NCI-H1092 (cell line): ENCODE results near the gene VRK3.
"Not testable (repeated sequence)": the region's sequence is repeated elsewhere in the genome, so short reads cannot be mapped to it uniquely, and the experiment has no call there.

Experiments used
- DNase-seq: peaks from one replicate; lab custom pipeline; 2025; lab: John Stamatoyannopoulos, UW

VRK3 gene, protein sequence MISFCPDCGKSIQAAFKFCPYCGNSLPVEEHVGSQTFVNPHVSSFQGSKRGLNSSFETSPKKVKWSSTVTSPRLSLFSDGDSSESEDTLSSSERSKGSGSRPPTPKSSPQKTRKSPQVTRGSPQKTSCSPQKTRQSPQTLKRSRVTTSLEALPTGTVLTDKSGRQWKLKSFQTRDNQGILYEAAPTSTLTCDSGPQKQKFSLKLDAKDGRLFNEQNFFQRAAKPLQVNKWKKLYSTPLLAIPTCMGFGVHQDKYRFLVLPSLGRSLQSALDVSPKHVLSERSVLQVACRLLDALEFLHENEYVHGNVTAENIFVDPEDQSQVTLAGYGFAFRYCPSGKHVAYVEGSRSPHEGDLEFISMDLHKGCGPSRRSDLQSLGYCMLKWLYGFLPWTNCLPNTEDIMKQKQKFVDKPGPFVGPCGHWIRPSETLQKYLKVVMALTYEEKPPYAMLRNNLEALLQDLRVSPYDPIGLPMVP

DNA sequence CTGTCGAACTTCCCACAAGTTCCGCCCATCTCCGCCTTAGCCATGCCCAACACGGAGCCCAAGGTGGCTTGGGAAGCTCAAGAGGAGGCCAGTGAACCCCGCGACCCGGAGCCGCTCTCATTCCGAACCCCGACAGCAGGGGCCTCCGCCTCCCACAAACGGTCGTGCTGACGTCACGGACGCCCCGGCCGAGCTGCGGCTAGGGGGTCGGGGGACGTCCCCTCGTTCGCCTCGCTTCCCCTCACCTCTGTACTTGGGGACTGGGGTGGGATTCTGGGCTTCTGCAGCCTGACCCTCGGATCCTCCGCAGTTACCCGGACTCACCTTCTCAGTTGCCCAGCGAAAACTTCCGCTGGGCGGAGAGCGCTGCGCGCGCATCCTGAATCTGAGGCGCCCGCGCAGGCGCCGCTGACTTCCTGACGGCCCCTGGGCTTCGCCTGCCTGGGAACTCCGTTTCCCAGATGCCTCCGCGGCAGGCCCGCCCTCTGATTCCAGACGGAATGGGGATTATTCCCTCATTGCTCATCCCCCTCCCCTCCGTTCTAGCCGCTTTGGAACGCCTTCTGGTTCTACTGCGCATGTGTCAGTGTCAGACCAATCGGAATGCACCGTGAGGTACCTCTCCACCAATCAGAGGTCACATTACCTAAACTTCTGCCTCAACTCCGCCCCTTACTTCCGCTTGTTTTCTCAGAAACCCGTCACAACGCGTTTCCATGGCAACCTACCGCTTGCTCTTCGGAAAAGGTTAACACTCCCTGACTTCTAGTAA lies at the start of gene VRK3:
Gene VRK3 (minus strand): TSS at position 351 of the 772 bp plus-strand sequence. CDS start 9,210 bp downstream, outside the sequence.
- peak; percentile 98 for DNase-seq

DNA sequence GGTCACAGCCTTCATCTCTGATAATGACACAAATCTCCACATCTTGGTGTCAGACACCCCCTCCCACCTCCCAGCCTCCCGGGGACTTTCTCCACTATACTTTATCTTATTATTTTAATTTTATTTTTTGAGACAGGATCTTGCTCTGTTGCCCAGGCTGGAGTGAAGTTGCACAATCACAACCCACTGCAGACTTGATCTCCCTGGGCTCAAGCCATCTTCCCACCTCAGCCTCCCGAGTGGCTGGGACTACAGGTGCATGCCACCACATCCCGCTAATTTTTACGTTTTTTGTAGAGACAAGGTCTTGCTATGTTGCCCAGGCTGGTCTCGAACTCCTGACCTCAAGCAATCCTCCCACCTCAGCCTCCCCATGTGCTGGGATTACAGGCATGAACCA lies 43.2 kb upstream of the VRK3 start:
- not testable (repeated sequence) for DNase-seq

DNA sequence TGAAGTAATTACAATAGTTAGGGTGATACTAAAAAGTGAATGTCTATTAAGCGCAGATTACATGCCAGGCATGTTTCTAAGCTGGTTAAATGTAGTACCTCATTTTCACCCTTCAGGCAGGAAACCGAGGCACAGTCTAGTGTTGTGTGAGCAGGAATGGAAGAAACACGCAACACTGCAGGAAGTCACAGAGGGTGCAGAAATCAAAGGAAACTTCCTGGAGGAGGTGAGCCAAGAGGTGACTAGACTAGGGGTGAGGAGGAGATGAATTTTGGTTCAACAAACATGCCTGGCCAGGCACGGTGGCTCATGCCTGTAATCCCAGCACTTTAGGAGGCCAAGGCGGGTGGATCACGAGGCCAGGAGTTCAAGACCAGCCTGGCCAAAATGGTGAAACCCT lies 42.4 kb upstream of the VRK3 start:
- DNase-seq, result no peak

DNA sequence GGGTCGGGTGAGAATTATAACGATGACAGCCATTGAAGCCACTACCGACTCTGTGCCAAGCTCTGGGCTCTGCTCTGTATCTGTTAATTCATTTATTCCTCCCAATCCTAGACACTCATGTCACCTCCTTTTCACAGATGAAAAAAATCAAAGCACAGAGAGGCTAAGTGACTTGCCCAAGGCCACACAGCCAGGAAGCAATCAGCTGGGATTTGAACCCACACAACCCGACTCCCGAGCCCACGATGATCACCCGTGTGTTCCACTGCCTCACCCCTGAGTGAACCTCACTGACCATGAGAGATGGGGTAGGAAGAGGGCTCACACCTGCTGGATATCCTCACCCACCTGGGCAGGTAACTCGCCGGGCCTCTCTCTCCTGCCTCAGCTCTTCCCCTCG lies 40.8 kb upstream of the VRK3 start:
- no peak for DNase-seq

DNA sequence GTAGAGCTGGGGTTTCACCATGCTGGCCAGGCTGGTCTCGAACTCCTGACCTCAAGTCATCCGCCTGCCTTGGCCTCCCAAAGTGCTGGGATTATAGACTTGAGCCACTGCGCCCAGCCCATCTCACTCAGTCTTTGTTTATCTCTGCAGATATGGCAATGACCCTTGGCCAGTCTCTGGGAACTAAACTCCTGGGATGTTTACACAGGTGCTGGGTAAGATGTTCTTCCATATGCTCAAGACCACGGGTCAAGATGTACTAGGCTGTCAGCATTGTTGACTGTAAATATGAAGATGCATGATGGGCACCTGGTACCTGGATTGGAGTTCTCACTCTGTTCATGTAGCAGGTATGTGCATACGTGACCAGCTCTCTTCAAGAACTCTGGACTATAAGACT lies 36.5 kb upstream of the VRK3 start:
- DNase-seq, result no peak

DNA sequence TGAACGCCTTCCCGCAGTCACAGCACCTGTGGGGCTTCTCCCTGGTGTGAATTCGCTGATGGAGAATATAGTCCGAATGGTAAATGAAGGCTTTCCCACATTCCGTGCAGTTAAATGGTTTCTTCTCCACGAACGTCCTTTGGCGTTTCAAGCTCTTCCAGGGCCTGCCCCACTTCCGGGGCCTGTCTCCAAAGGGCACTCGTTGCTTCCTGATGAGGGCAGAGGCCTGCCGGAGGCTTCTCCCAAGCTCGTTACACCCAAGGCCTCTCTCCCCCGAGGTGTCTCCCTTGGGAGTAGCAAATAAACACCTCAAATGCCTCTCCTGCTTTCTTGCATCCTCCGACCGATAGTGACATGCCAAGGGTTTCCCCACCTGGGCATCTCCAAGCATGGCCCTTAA lies 34.9 kb upstream of the VRK3 start:
- no peak for DNase-seq

DNA sequence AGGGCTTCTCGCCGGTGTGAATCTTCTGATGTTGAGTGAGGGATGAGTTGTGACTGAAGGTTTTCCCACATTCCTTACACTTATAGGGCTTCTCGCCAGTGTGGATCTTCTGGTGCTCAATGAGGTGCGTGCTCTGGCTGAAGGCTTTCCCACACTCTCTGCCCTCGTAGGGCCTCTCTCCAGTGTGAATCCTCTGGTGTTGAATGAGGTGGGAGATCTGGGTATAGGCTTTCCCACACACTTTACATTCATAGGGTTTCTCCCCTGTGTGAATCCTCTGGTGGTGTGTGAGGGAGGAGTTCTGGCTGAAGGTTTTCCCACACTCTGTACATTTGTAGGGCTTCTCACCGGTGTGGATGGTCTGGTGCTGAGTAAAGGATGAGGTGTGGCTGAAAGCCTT lies 33.9 kb upstream of the VRK3 start:
- DNase-seq, result no peak

DNA sequence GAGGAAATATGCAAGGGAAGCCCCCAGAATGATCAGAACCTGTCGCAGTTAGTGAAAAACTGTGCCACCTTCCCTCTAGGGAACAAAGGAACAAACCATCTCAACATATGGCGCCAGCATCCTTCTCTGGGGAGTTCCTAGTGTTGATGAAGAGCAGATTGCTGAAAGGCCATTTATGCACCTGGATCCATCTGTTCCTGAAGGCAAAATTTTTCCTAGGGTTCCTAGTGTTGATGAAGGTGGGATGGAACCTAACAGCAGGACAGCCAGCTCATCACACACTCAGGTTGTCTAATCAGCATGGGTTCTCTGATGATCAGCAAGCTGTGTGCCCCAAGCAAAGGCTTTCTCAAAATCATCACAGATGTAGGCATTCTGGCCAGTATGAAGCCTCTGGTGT lies 33.3 kb upstream of the VRK3 start:
- no peak for DNase-seq

DNA sequence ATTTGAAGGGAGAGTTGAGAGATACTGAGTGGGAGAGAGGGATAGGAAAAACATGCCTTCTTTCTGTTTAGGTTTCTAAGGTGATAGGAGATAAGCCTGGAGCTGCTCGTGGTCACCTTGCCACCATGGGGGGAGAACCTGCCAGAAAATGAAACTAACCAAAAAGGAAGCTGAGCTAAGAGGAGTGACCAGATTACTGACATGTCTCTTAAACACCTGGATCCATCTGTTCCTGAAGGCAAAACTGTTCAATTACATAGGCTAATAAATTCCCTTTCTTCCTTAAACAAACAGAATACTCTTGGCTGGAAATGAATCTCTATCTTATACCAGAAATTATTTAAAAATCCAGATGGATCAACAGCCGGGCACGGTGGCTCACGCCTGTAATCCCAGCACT lies 27.9 kb upstream of the VRK3 start:
- no peak for DNase-seq

DNA sequence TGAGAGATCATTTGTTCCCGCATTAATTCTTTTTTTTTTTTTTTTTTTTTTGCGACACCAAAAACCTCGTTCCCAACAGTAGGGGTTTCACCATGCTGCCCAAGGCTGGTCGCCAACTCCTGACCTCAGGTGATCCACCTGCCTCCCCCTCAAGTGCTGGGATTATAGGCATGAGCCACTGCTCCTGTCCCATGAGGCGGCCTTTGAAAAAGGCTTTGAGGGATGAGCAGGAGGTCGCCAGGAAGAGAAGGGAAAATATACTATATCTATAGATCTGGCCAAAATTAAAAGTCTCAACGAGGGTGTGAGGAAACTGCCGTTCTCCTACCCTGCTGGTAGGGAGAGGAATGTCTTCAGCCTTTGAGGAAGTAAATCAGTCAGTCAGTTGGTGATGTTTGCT lies 26.8 kb upstream of the VRK3 start:
- no peak for DNase-seq

DNA sequence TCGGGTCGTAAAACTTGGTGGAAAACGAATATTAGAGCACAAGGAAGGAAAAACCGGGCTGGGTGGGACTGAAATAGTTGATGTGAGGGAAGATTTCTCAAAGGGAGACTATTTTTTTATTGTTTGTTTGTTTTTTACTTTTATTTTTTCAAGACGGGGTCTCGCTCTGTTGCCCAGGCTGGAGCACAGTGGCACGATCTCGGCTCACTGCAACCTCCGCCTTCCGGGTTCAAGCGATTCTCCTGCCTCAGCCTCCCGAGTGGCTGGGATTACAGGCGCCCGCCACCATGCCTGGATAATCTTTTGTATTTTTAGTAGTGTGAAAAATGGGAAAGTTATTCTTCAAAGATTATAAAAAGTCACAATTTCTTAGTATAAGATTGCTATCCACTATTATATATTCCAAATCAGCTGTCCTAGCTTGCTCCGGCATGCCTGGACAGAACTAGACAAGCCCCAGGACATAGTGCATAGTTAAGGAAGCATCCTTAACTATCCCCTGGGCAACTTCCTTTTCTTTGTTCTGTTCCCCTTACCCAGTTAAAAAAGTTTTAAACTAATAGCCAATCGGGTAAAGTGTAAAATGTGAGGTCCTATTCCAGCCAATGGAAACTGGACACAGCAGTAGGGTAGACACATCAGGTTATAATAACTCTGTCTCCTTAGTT lies 26.2 kb upstream of the VRK3 start:
- not testable (repeated sequence) for DNase-seq

DNA sequence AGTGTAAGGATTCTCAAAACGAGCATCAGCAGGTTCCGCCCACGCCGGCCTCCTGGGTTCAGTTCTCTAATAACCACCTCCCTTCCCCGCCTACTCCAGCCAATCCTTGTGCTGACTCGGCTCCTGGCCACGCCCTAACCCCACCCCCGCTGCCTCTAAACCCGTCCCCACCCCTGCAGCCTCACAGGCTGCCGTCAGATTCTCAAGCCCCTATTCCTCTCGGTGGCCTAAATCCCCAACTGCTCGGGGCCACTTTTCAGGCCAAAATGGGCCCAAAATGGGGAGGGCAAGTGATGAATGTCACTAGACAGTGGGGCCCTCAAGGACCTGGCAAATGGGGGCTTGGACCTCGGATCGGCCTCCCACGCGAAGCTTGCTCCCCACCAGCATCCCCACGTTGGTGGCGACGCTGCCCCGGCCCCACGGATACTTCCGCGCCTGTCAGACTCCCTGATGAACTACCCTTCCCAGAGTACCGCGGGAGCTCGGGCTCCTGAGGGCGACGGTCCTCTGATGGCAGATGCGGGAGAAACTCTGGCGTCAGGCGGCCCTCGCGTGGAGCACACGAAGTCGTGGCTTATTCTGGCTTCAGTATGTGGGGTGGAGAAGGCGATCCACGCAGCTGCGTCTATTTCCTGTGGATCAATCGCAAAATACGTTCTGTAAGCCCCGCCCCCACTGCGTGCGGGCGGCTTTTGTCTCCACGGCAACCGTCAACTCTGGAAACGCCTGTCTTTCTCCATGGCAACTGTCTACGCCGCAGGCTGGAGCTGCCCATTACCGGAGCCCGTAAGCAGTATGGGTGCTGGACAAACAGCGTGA lies 25.4 kb upstream of the VRK3 start:
- peak; percentile 46 for DNase-seq

DNA sequence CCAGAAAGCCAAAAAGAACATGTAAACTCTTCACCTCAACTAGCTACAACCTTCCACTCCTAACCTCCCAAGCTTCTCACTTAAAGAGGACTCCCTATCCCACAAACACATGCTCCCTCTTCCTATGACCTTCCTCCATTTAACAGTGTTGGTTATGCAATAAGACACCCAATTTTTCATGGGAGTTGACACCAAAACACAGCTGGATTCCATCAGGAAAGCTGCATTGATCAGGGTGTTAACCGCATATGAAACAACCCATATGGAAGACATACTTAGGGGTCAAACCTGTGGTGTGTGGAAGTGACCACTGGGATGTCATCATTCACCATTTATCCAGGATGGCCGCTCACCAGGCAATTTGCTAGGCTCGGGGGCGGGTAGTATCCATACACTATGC lies 22.5 kb upstream of the VRK3 start:
- DNase-seq, result no peak

DNA sequence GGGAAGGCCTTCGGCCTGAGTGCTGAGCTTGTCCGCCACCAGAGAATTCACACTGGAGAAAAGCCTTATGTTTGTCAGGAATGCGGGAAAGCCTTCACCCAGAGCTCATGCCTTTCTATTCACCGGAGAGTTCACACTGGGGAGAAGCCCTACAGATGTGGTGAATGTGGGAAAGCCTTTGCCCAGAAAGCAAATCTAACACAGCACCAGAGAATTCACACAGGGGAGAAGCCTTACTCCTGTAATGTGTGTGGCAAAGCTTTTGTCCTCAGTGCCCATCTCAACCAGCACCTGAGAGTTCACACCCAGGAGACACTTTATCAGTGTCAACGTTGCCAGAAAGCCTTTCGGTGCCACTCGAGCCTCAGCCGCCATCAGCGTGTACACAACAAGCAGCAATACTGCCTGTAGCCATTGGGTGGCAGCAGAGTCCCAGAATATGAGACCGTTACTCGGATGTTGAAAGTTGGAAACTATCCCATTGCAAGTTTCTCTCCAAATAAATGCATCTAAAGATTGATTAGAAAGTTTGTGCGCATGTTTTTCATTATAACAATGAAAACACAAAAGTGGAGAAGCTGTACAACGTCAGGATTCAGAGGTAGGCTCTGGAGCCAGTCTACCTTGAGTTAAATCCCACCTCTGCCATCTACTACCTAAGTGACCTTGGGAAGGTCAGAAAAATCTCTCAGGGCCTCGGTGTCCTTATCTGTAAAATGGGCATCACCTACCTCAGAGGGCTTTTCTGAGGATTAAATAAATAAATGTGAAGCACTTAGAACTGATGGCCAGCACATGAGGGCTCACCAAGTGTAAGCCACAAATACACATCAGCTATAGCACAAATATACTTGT lies 21.7 kb upstream of the VRK3 start:
- DNase-seq, result no peak

DNA sequence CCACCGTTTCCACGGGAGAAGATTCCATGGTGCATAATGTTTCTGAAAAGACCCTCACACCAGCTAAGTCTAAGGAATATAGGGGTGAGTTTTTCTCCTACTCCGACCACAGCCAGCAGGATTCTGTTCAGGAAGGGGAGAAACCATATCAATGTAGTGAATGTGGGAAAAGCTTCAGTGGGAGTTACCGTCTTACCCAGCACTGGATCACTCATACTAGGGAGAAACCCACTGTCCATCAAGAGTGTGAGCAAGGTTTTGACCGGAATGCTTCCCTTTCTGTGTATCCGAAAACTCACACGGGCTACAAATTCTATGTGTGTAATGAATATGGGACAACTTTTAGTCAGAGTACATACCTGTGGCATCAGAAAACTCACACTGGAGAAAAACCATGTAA lies 19.8 kb upstream of the VRK3 start:
- no peak for DNase-seq

DNA sequence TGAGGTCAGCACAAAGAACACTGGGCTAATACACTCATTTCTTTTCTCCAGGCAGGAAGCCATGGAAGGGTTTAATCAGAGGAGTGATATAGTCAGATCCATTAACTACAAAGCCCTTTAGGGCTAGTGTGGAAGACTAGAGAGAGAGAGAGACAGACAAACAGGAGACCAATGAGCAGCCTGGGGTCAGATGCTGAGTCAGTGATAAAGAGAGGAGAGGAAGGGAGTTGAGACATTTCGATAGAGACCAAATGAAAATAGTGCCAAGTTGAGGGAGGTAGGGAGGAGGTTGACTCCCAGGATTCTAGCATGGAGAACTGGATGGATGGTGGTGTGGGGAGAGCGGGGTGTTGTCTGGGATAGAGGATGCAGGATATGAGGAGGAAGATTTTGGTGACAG lies 18.8 kb upstream of the VRK3 start:
- DNase-seq, result no peak

DNA sequence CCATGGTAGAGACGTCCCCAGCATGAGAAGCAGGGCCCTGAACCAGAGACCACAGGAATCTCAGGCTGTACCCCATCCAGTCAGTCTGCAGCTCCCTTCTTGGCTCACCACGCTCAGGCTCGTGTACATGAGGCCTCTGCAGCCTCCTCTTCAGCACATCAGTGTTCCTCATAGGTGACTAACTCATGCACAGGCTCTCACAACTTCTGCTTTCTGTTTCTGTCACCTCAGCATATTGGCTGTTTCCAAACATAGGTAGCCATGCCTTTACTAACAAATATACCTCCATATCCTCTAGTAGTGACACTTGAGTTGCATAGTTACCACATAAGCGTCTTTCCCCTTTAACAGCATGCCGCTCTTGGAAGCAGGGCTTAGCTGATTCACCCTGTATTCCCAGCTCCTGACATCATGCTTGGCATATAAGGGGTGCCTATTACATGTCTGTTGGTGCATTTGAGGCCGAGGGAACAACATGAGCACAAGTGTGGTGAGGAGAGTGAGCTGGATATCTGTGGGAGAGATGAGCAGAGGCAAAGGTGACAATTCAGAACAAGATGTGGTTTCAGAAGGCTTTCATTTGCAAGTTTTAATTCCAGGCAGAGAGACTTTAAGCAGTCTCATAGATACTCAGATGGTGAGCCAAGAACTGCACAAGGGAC lies 17.3 kb upstream of the VRK3 start:
- DNase-seq, result no peak

DNA sequence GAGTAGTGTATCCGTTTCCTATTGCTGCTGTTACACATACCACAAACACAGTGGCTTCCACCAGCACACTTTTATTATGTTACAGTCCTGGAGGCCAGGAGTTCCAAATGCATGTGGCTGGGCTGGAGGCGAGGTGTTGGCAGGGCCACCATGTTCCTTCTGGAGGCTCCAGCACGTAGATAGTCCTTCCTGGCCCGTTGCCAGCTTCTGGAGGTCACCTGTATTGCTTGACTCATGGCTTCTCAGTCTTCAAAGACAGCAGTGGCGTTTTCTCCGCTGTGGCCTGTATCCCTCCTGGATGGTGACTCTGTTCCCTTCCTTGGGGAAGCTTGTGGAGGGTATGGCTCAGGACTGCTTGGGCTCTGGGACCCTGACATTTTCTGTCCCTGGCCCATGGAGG lies 15.8 kb upstream of the VRK3 start:
- DNase-seq, result no peak

DNA sequence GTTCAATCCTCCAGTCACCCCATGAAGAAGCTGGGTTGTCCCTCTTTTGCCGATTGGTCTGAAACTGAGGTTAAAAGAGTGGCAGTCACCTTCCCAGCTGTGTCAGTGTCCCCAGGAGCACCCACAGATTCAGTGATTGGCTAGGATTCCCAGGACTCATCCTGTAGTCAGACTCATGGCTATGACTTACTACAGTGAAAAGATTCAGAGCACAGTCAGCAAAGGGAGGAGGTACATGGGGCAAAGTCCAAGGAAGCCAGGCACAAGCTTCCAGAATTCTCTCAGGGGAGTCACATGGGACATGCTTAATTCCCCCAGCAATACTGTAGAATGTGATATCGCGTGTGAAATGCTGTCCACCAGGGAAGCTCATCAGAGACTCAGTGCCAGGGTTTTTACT lies 14.8 kb upstream of the VRK3 start:
- no peak for DNase-seq

DNA sequence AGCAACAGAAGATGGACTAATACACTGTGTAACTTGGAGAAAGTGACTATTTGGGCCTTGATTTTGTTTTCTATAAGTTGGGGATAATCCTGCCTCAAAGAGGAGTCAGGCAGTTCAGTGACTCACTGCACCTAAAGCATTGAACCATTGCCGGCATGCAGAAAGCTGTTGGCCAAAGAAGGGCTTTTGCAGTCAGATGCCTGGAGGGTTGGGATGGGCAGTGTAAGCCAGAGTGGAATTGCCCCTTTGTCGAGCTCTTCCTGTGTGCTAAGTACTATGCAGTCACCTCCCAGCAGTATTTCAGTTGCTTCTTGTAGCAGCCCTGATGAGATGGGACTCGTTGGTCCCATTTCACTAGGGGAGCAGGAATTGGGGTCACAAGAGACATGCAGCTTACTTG lies 11.7 kb upstream of the VRK3 start:
- no peak for DNase-seq
